Prostate gland (tissue), 2 donors: Measurements from ENCODE around the gene ME3.

Source experiments
- CTCF ChIP-seq, 4 experiments: fragments of 200-600 bp in 2 of 4; fragments of 450-650 bp in 2 of 4; sonication (generic) in 2 of 4; IDR thresholded peaks; 1 replicate in 3 of 4; 2 replicates in 1 of 4; pipeline ENCODE4 v1.5.1; 2016 to 2019; ENCODE audit warnings: antibody characterized with exemption in 4 of 4, mild to moderate bottlenecking in 2 of 4, moderate library complexity in 2 of 4
- POLR2A ChIP-seq: fragments of 450-650 bp; IDR thresholded peaks from one replicate; pipeline ENCODE4 v1.6.1; 2016; ENCODE audit warnings: antibody characterized with exemption, mild to moderate bottlenecking

GRCh38 chr11:86514453-86514852 lies 158.0 kb downstream of the ME3 start:
- TF ChIP-seq CTCF (IDR thresholded peaks at IDR 0.05) (no peak), POLR2A (no peak)
